Measurements from ENCODE around the gene MIPEP.

DNA sequence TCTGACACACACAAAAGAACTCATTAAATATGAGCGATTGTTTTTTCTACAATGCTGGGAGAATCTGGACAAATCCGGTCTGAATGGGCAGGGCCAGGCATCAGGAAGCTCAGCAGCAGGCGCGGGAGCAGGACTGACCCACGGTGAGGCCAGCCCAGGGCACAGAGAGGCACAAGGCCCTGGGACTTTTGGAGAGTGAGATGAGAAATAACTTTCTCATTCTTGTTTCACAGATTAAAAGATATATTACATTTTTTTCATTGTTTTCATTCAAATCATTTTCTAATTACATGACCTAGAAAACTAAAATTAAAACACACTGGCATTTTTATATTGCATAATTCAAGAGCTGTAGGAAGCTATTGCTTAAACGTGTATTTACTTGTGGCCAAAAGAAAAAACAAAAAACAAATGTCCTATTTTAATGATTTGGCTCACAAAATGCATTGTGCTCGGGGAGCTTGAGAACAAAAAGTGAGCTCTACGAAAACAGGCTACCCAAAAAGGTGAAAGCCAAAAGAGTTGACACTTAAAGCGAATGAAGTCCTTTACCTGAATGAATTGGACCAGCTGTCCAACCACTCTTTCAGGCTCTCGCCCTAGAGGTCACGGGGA lies 185.8 kb downstream of the MIPEP start:
- TF ChIP-seq POLR2A (IDR thresholded peaks at IDR 0.05): no peak
- TF ChIP-seq, protein P1, sequence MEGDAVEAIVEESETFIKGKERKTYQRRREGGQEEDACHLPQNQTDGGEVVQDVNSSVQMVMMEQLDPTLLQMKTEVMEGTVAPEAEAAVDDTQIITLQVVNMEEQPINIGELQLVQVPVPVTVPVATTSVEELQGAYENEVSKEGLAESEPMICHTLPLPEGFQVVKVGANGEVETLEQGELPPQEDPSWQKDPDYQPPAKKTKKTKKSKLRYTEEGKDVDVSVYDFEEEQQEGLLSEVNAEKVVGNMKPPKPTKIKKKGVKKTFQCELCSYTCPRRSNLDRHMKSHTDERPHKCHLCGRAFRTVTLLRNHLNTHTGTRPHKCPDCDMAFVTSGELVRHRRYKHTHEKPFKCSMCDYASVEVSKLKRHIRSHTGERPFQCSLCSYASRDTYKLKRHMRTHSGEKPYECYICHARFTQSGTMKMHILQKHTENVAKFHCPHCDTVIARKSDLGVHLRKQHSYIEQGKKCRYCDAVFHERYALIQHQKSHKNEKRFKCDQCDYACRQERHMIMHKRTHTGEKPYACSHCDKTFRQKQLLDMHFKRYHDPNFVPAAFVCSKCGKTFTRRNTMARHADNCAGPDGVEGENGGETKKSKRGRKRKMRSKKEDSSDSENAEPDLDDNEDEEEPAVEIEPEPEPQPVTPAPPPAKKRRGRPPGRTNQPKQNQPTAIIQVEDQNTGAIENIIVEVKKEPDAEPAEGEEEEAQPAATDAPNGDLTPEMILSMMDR (IDR thresholded peaks at IDR 0.05): no peak

All from body of pancreas (tissue), 4 donors.